GM12878 (cell line): Measurements from ENCODE around the gene CBX2. TPM values are rescaled to one million over a fixed set of nuclear protein-coding genes. Genes with fewer than 3 reads are reported as not detected.

Source experiments
- ATAC-seq: fragments of 200-7000 bp; cut with Tn5 transposase; 3 replicates; pipeline ENCODE4 v1.9.1; 2020; ENCODE audit warnings: mild to moderate bottlenecking, moderate library complexity
- BruUV-seq: library from RNA; stranded (reverse); fragments of 400-500 nt; replicated peaks from 2 replicates; lab custom pipeline; 2021; lab: Mats Ljungman, UMichigan
- CTCF ChIA-PET: fragments of 300-600 bp; sonication (Branson Sonifier 250); formaldehyde crosslinking; extraction: SDS; loops from one replicate; lab custom pipeline; 2021; ENCODE audit warnings: inconsistent platforms; lab: Yijun Ruan, JAX
- POLR2A ChIA-PET: fragments of 350-600 bp; formaldehyde crosslinking; extraction: SDS; loops from one replicate; lab custom pipeline; 2021; ENCODE audit warnings: inconsistent platforms; lab: Charles Lee
- RAD21 ChIA-PET: fragments of 300-600 bp; sonication (Branson Sonifier 250); formaldehyde crosslinking; loops from one replicate; lab custom pipeline; 2023; ENCODE audit warnings: antibody characterized with exemption; ENCODE audit not compliant: unreplicated experiment; lab: Charles Lee
- SMC1A ChIA-PET: fragments of 300-600 bp; sonication (Branson Sonifier 250); formaldehyde crosslinking; loops from one replicate; lab custom pipeline; 2023; ENCODE audit not compliant: unreplicated experiment, uncharacterized antibody; lab: Charles Lee
- DNase-seq: peaks from one replicate; pipeline ENCODE4 v3.0.0-alpha.2; 2011; ENCODE audit warnings: low read depth, low spot score
- FAIRE-seq: peaks from 3 replicates; lab custom pipeline; 2011; peaks lifted over from hg19 to GRCh38; lab: Jason Lieb, UNC
- H2AFZ ChIP-seq: 2 replicates; pipeline ENCODE4 v1.6.0; 2011; ENCODE audit warnings: low read depth, low read length, control low read depth; ENCODE audit not compliant: control insufficient read depth
- H3K27ac ChIP-seq: 2 replicates; pipeline ENCODE4 v1.5.1; 2011; ENCODE audit warnings: control low read depth; ENCODE audit not compliant: control insufficient read depth, insufficient read depth
- H3K27me3 ChIP-seq, 2 experiments: replicated peaks in 1 of 2; 2 replicates each; pipeline versions ENCODE4 v1.6.0 to v1.6.1; 2011; ENCODE audit warnings: low read length in 1 of 2; ENCODE audit not compliant: control insufficient read depth in 2 of 2, insufficient read depth in 2 of 2
- H3K36me3 ChIP-seq, 2 experiments: 2 replicates each; pipeline ENCODE4 v1.5.1; 2011; ENCODE audit warnings: low read length in 1 of 2; ENCODE audit not compliant: control insufficient read depth in 2 of 2, insufficient read depth in 2 of 2
- H3K4me1 ChIP-seq: 2 replicates; pipeline ENCODE4 v1.6.1; 2011; ENCODE audit warnings: mild to moderate bottlenecking, low read length, moderate library complexity, mixed read lengths; ENCODE audit not compliant: control insufficient read depth, insufficient read depth
- H3K4me2 ChIP-seq: 2 replicates; pipeline ENCODE4 v1.6.0; 2011; ENCODE audit warnings: control low read depth; ENCODE audit not compliant: control insufficient read depth, insufficient read depth
- H3K4me3 ChIP-seq: fragments of 200-600 bp; sonication (generic); 2 replicates; pipeline ENCODE4 v1.5.1; 2016
- H3K79me2 ChIP-seq: 2 replicates; pipeline ENCODE4 v1.6.0; 2011; ENCODE audit warnings: low read length; ENCODE audit not compliant: control insufficient read depth, insufficient read depth
- H3K9ac ChIP-seq: 2 replicates; pipeline ENCODE4 v1.8.0; 2011; ENCODE audit warnings: low read length, control low read depth, mixed read lengths; ENCODE audit not compliant: control insufficient read depth, insufficient read depth
- H3K9me3 ChIP-seq: replicated peaks from 3 replicates; pipeline ENCODE4 v1.5.1; 2011; ENCODE audit warnings: mild to moderate bottlenecking, low read length; ENCODE audit not compliant: control insufficient read depth, insufficient read depth
- H4K20me1 ChIP-seq: 2 replicates; pipeline ENCODE4 v1.6.0; 2011; ENCODE audit not compliant: control insufficient read depth, insufficient read depth
- ATF2 ChIP-seq: IDR thresholded peaks from 2 replicates; pipeline ENCODE4 v1.6.1; 2012; ENCODE audit warnings: low read length, inconsistent platforms
- CHD1 ChIP-seq: IDR thresholded peaks from 2 replicates; pipeline ENCODE4 v1.6.1; 2012; ENCODE audit warnings: low read depth, low read length, improper control_type of control experiment
- JUNB ChIP-seq: IDR thresholded peaks from 2 replicates; pipeline ENCODE4 v1.6.1; 2016; ENCODE audit warnings: antibody characterized with exemption, mild to moderate bottlenecking
- NRF1 ChIP-seq: conservative IDR thresholded peaks from 2 replicates; pipeline ENCODE4 v1.6.1; 2011; ENCODE audit warnings: mild to moderate bottlenecking, low read depth, low read length, improper control_type of control experiment
- SMAD5 ChIP-seq: IDR thresholded peaks from 2 replicates; pipeline ENCODE4 v1.6.1; 2016; ENCODE audit warnings: antibody characterized with exemption, low read depth
- SPI1 ChIP-seq: IDR thresholded peaks from 2 replicates; pipeline ENCODE4 v1.6.1; 2011; ENCODE audit warnings: low read depth, mild to moderate bottlenecking, low read length, moderate library complexity, borderline replicate concordance; ENCODE audit not compliant: insufficient read depth
- SREBF1 ChIP-seq: IDR thresholded peaks from 2 replicates; pipeline ENCODE4 v1.6.1; 2012; ENCODE audit warnings: mild to moderate bottlenecking, low read length
- SUPT20H ChIP-seq: IDR thresholded peaks from 2 replicates; pipeline ENCODE4 v1.6.1; 2011; ENCODE audit warnings: low read depth, mild to moderate bottlenecking, low read length, moderate library complexity, borderline replicate concordance; ENCODE audit not compliant: control insufficient read depth
- TCF3 ChIP-seq: IDR thresholded peaks from 2 replicates; pipeline ENCODE4 v1.6.1; 2012; ENCODE audit warnings: low read depth, mild to moderate bottlenecking, low read length, borderline replicate concordance; ENCODE audit not compliant: insufficient read depth
- YBX1 ChIP-seq: fragments of 450-650 bp; IDR thresholded peaks from 2 replicates; pipeline ENCODE4 v1.6.1; 2016; ENCODE audit warnings: antibody characterized with exemption
- ZBED1 ChIP-seq: IDR thresholded peaks from 2 replicates; pipeline ENCODE4 v1.6.1; 2016; ENCODE audit warnings: borderline replicate concordance
- ZBTB4 ChIP-seq: fragments of 450-650 bp; formaldehyde crosslinking; IDR thresholded peaks from 2 replicates; pipeline ENCODE4 v1.4.0; 2022; ENCODE audit warnings: mild to moderate bottlenecking, moderate library complexity
- ZNF24 ChIP-seq: fragments of 450-650 bp; IDR thresholded peaks from 2 replicates; pipeline ENCODE4 v1.6.1; 2017; ENCODE audit warnings: antibody characterized with exemption, mild to moderate bottlenecking
- WGBS: methylation state at CpG from one replicate; pipeline ENCODE4 v1.1.6; 2016; ENCODE audit warnings: low lambda C conversion rate; ENCODE audit not compliant: insufficient replicate concordance, insufficient coverage; ENCODE audit errors: missing lambda C conversion rate; 5-methylcytosine and 5-hydroxymethylcytosine counted together
- in situ Hi-C: fragments of 300-500 bp; cut with MboI; formaldehyde crosslinking; loops from 9 replicates; pipeline ENCODE4 v1.14.3; 2018; ENCODE audit warnings: mixed read lengths
- intact Hi-C: fragments of 100-400 bp; cut with micrococcal nuclease; formaldehyde crosslinking; loops from one replicate; pipeline ENCODE4 v1.14.2; 2022; ENCODE audit not compliant: unreplicated experiment
- polyA plus RNA-seq, 11 experiments: library from polyadenylated mRNA; depleted of rRNA in 4 of 11; unstranded in 6 of 11; stranded (reverse) in 5 of 11; fragments of >200 nt; fragmentation: Nextera tagmentation in 4 of 11; fragmentation: Illumina TruSeq in 1 of 11; extraction: Ambion mirVana in 4 of 11; extraction: Trizol in 1 of 11; gene quantifications; 1 replicate in 1 of 11; 2 replicates in 10 of 11; pipeline versions ENCODE4 v1.2.1 to v1.2.3, GENCODE V29; 2011 to 2016; ENCODE audit warnings: inconsistent platforms in 2 of 11, missing spikeins in 2 of 11, low read depth in 1 of 11
- total RNA-seq, 4 experiments: library from RNA; depleted of rRNA in 3 of 4; stranded (reverse); fragments of >200 nt in 3 of 4; fragmentation: Illumina TruSeq in 1 of 4; extraction: Trizol in 1 of 4; gene quantifications; 2 replicates each; pipeline versions ENCODE4 v1.2.1 to v1.2.3, GENCODE V29; 2013 to 2021
- TF ChIP-seq, protein P1 (sequence below): fragments of 450-650 bp; formaldehyde crosslinking; IDR thresholded peaks from 2 replicates; pipeline ENCODE4 v1.5.0; 2022; ENCODE audit warnings: mild to moderate bottlenecking, missing genetic modification characterization

Gene CBX2
- total and polyA plus RNA-seq, 10 of the 15 experiments (the other 5 are each of a cell fraction or from before 2014, with no cell fraction given) = 0.35 to 7.5 (median 4.2) TPM

DNA sequence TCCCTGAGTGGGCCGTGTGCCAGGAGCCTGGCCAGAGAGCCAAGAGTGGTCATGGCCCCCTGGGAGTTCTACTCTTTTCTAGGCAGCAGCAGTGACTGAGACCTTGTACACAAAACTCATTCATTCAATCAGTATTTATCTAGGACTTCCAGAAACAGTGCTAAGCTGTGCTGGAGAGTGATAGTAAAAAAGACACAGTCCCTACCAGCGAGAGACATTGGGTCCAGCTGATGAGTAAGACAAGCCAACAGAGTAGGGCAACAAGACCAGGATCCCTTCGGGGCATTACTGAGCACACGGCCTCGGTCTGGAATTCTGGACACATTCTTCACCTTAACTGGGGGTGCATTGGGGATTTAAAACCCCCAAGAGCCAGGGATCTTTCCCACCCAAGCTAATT is 41.1 kb downstream of the CBX2 start (continued):
- TF ChIP-seq ZBTB4 (CRISPR knock-in tag) (no peak), ATF2 (no peak), JUNB (no peak), NRF1 (no peak)
- TF ChIP-seq, all 136 proteins: peak for 0

DNA sequence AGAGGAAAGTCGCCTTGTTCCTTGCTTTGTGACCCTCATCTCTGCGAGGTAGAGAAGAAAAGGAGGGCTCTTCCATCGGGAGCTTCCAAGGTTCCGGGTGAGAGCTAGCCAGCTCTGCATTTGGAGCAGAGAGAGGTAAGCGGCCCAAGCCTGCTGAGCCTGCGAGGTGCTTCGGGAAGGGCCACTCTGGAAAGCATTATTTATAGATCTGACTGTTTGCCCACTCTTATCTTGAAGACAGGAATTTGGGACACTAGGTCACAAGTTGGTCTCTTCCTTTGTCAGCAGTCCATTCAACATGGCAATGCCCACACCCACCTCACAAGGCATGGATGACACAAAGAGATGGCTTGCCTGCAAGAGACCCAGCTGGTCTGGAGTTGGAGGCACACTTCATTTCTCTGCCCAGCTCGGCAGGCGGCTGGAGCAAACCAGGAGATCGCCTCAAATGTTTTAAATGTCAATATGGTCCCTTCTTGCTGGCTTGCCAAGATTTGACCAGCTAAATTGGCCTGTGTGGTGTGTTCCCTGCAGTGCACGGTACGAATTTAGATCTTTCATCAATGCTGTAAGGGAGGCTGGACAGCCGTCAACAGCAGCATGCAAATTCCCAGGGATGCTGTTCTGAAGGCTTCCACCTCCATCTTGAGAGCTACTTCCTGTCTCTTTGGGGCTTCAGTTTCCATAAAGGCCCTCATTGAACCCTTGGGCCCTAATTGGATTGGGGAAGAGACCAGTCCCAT is 41.8 kb downstream of the CBX2 start:
- H3K36me3 ChIP-seq = no peaks in the 10 kb centered on the region
- ChIA-PET POLR2A (no interaction called here), RAD21 (interaction anchor here (1.3 kb wide), 1 partner anchor 18 kb away, joined by 3 read pairs; no protein-coding TSS in a partner anchor), CTCF (no interaction called here), SMC1A (no interaction called here)
- no TSS peak for BruUV-seq
- no peak overlapping the region for H3K9ac ChIP-seq
- WGBS = 39% methylated on average over 13 of the region's 13 CpGs
- H3K4me1 ChIP-seq = no peaks in the 10 kb centered on the region
- in situ Hi-C loops = no loop called here
- intact Hi-C loops = no loop called here
- DNase-seq (no peak), ATAC-seq (no peak), FAIRE-seq (no peak)
- H3K4me2 ChIP-seq = no peak overlapping the region
- no peak overlapping the region for H3K4me3 ChIP-seq
- no peak overlapping the region for H3K27ac ChIP-seq
- H4K20me1 ChIP-seq = no peaks in the 10 kb centered on the region; the same call in 1 of the 2 replicates
- H3K9me3 ChIP-seq = no peaks in the 10 kb centered on the region
- H3K27me3 ChIP-seq = peaks cover 14 to 28% of the 10 kb centered on the region in 2 experiments
- no peaks in the 10 kb centered on the region for H3K79me2 ChIP-seq
- no peak overlapping the region for H2AFZ ChIP-seq
- no peak for TF ChIP-seq YBX1
- TF ChIP-seq ZBED1 = no peak
- TF ChIP-seq, protein P1, sequence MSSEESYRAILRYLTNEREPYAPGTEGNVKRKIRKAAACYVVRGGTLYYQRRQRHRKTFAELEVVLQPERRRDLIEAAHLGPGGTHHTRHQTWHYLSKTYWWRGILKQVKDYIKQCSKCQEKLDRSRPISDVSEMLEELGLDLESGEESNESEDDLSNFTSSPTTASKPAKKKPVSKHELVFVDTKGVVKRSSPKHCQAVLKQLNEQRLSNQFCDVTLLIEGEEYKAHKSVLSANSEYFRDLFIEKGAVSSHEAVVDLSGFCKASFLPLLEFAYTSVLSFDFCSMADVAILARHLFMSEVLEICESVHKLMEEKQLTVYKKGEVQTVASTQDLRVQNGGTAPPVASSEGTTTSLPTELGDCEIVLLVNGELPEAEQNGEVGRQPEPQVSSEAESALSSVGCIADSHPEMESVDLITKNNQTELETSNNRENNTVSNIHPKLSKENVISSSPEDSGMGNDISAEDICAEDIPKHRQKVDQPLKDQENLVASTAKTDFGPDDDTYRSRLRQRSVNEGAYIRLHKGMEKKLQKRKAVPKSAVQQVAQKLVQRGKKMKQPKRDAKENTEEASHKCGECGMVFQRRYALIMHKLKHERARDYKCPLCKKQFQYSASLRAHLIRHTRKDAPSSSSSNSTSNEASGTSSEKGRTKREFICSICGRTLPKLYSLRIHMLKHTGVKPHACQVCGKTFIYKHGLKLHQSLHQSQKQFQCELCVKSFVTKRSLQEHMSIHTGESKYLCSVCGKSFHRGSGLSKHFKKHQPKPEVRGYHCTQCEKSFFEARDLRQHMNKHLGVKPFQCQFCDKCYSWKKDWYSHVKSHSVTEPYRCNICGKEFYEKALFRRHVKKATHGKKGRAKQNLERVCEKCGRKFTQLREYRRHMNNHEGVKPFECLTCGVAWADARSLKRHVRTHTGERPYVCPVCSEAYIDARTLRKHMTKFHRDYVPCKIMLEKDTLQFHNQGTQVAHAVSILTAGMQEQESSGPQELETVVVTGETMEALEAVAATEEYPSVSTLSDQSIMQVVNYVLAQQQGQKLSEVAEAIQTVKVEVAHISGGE (CRISPR knock-in tag) = no peak
- TF ChIP-seq TCF3 = no peak
- no peak for TF ChIP-seq SMAD5
- TF ChIP-seq SUPT20H = no peak
- no peak for TF ChIP-seq SREBF1
- TF ChIP-seq ZNF24 = no peak
- TF ChIP-seq CHD1 = no peak
- no peak for TF ChIP-seq SPI1
- no peak for TF ChIP-seq NRF1
